Measurements from ENCODE around the gene SIK2. TPM values are rescaled to one million over a fixed set of nuclear protein-coding genes. Genes with fewer than 3 reads are reported as not detected.

Gene SIK2
- total RNA-seq, 1 donor from 2014 or later, result 8.1 TPM

- no peak for TF ChIP-seq CTCF (conservative IDR thresholded peaks at IDR 0.05; ENCODE audit: low read depth, low read length)
- H3K4me3 ChIP-seq (ENCODE audit: low read depth, low read length), result no peak overlapping the region
- DNase-seq (ENCODE audit: low read depth), result no peak
Observed at GRCh38 chr11:111729071-111729830, 127.0 kb downstream of the SIK2 start.

GRCh38 chr11:111729831-111730311, 127.6 kb downstream of the SIK2 start:
- H3K4me3 ChIP-seq (ENCODE audit: low read depth, low read length), result no peak overlapping the region
- TF ChIP-seq CTCF (conservative IDR thresholded peaks at IDR 0.05; ENCODE audit: low read depth, low read length), result no peak
- DNase-seq (ENCODE audit: low read depth), result no peak

GRCh38 chr11:111730871-111731591, 128.8 kb downstream of the SIK2 start:
- TF ChIP-seq CTCF (conservative IDR thresholded peaks at IDR 0.05; ENCODE audit: low read depth, low read length), result no peak
- no peak overlapping the region for H3K4me3 ChIP-seq (ENCODE audit: low read depth, low read length)
- no peak for DNase-seq (ENCODE audit: low read depth)

- H3K4me3 ChIP-seq (ENCODE audit: low read depth, low read length), result no peak overlapping the region
- no peak for DNase-seq (ENCODE audit: low read depth)
- TF ChIP-seq CTCF (conservative IDR thresholded peaks at IDR 0.05; ENCODE audit: low read depth, low read length), result no peak
Observed at GRCh38 chr11:111731821-111732220, 129.6 kb downstream of the SIK2 start.

GRCh38 chr11:111733016-111733415, 130.8 kb downstream of the SIK2 start:
- peak; percentile 68 for DNase-seq (ENCODE audit: low read depth)
- no peak overlapping the region for H3K4me3 ChIP-seq (ENCODE audit: low read depth, low read length)
- no peak for TF ChIP-seq CTCF (conservative IDR thresholded peaks at IDR 0.05; ENCODE audit: low read depth, low read length)

GRCh38 chr11:111733611-111734088, 131.4 kb downstream of the SIK2 start:
- TF ChIP-seq CTCF (conservative IDR thresholded peaks at IDR 0.05; ENCODE audit: low read depth, low read length), result no peak
- DNase-seq (ENCODE audit: low read depth), result no peak
- H3K4me3 ChIP-seq (ENCODE audit: low read depth, low read length), result no peak overlapping the region
